ENCODE data around the gene SCYL1.

Gene SCYL1

DNA sequence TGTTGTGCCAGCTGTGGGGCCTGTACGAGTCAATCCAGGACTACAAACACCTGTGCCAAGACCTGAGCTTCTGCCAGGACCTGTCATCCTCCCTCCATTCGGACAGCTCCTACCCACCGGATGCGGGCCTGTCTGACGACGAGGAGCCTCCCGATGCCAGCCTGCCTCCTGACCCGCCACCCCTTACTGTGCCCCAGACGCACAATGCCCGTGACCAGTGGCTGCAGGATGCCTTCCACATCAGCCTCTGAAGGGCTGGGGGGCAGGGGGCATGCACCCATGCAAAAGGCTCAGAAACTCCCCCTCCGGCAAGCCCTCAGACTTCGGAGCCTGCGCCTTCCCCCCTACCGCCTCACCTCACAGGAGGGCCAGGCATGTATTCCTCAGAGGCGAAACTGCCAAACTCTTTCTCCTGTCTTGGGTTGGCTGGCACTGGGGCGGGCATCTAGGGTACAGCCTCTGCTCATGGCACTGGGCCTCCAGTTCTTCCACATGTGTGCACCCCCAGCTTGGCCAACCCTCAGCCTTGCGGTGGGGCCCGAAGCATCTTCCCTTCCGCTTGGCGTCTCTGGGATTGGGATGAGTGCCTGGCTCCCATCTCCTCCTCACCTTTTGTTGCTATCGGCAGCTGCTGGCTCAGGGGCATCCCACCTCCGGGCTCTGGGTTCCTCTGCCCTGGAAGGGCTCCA lies 48.7 kb downstream of the SCYL1 start:
- no peak for DNase-seq
- peaks cover 40% of the 10 kb centered on the region for H4K20me1 ChIP-seq (ENCODE audit: insufficient read depth, low read length)

DNA sequence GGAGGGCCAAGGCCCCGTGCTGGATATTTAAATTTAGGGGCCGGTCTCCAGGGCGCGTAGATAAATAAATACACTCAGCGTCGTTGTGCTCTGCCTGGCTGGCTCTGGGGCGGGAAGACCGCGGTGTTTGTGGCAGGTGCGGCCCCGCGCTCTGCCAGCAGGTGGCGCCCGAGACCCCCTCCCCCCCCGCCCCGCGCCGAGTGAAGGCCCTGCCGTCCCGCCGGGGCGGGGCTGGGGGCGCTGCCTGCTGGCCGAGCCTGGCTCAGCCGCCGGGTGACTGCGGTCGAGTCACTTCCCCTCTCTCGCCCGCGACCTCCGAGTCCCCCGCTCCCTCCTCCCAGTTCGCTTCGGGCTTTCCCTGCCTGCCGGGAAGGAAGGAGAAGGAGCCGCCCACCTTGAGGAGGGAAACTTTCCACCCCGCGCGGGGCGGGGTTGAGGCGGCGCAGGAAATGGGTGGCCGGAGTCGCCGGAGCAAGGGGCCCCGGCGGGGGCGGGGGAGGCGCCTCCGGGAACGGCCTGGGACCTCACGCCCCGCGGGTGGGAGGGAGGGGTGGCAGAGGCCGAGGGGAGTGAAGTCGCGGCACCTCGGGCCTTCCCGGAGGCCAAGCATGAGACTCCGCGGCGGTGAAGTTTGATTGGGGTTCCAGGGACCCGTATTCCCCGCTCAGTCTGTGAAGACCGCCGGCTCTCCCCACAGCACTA lies 49.4 kb downstream of the SCYL1 start:
- no peak overlapping the region for H2AFZ ChIP-seq (ENCODE audit: low read depth, low read length)
- peak overlapping the region; percentile 6 to 84; a peak in 3 of 4 replicates for H3K4me3 ChIP-seq (ENCODE audit: low read depth in 1 of 2, low read length in 2 of 2)
- DNase-seq (peak; percentile 94), ATAC-seq (ENCODE audit: insufficient read depth, low read depth) (peak; percentile 60)
- no peaks in the 10 kb centered on the region for H3K27me3 ChIP-seq (ENCODE audit: insufficient read depth, low read length, poor library complexity)
- peaks cover 60% of the 10 kb centered on the region for H3K79me2 ChIP-seq (ENCODE audit: insufficient read depth, low read length)
- peak overlapping the region; percentile 87 for H3K27ac ChIP-seq (ENCODE audit: low read length)
- no peaks in the 10 kb centered on the region for H3K9me3 ChIP-seq (ENCODE audit: insufficient read depth, low read length, severe bottlenecking)
- TF ChIP-seq, protein P1, sequence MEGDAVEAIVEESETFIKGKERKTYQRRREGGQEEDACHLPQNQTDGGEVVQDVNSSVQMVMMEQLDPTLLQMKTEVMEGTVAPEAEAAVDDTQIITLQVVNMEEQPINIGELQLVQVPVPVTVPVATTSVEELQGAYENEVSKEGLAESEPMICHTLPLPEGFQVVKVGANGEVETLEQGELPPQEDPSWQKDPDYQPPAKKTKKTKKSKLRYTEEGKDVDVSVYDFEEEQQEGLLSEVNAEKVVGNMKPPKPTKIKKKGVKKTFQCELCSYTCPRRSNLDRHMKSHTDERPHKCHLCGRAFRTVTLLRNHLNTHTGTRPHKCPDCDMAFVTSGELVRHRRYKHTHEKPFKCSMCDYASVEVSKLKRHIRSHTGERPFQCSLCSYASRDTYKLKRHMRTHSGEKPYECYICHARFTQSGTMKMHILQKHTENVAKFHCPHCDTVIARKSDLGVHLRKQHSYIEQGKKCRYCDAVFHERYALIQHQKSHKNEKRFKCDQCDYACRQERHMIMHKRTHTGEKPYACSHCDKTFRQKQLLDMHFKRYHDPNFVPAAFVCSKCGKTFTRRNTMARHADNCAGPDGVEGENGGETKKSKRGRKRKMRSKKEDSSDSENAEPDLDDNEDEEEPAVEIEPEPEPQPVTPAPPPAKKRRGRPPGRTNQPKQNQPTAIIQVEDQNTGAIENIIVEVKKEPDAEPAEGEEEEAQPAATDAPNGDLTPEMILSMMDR (IDR thresholded peaks at IDR 0.05; ENCODE audit: borderline replicate concordance, extremely low read depth, low read length, poor library complexity, severe bottlenecking) = peak; percentile 81
- TF ChIP-seq EZH2 (IDR thresholded peaks at IDR 0.05; ENCODE audit: borderline replicate concordance, low read depth, low read length, severe bottlenecking) = no peak
- peaks cover 44% of the 10 kb centered on the region for H4K20me1 ChIP-seq (ENCODE audit: insufficient read depth, low read length)
- peak overlapping the region; percentile 98 for H3K4me2 ChIP-seq (ENCODE audit: insufficient read depth, low read length)
- peak overlapping the region; percentile 92 for H3K9ac ChIP-seq (ENCODE audit: low read depth, low read length)
- peaks cover 69% of the 10 kb centered on the region for H3K4me1 ChIP-seq (ENCODE audit: insufficient read depth, low read length)
- H3K36me3 ChIP-seq (ENCODE audit: insufficient read depth, low read length) = peaks cover 22% of the 10 kb centered on the region

More for the DNA sequence above, 48.7 kb downstream of the SCYL1 start:
- peak overlapping the region; percentile 38 to 84; a peak in 3 of 4 replicates for H3K4me3 ChIP-seq (ENCODE audit: low read depth in 1 of 2, low read length in 2 of 2)
- H3K9me3 ChIP-seq (ENCODE audit: insufficient read depth, low read length, severe bottlenecking) = no peaks in the 10 kb centered on the region
- H3K27me3 ChIP-seq (ENCODE audit: insufficient read depth, low read length, poor library complexity) = no peaks in the 10 kb centered on the region
- peak overlapping the region; percentile 54 for H3K27ac ChIP-seq (ENCODE audit: low read length)
- peaks cover 67% of the 10 kb centered on the region for H3K79me2 ChIP-seq (ENCODE audit: insufficient read depth, low read length)
- H3K4me1 ChIP-seq (ENCODE audit: insufficient read depth, low read length) = peaks cover 76% of the 10 kb centered on the region
- no peak overlapping the region for H2AFZ ChIP-seq (ENCODE audit: low read depth, low read length)
- peaks cover 19% of the 10 kb centered on the region; the same call in 1 of the 2 replicates for H3K36me3 ChIP-seq (ENCODE audit: insufficient read depth, low read length)
- TF ChIP-seq, protein P1 (IDR thresholded peaks at IDR 0.05; ENCODE audit: borderline replicate concordance, extremely low read depth, low read length, poor library complexity, severe bottlenecking) = no peak
- no peak for TF ChIP-seq EZH2 (IDR thresholded peaks at IDR 0.05; ENCODE audit: borderline replicate concordance, low read depth, low read length, severe bottlenecking)
- peak overlapping the region; percentile 92 for H3K9ac ChIP-seq (ENCODE audit: low read depth, low read length)
- peak overlapping the region; percentile 98 for H3K4me2 ChIP-seq (ENCODE audit: insufficient read depth, low read length)
- no peak for ATAC-seq (ENCODE audit: insufficient read depth, low read depth)

DNA sequence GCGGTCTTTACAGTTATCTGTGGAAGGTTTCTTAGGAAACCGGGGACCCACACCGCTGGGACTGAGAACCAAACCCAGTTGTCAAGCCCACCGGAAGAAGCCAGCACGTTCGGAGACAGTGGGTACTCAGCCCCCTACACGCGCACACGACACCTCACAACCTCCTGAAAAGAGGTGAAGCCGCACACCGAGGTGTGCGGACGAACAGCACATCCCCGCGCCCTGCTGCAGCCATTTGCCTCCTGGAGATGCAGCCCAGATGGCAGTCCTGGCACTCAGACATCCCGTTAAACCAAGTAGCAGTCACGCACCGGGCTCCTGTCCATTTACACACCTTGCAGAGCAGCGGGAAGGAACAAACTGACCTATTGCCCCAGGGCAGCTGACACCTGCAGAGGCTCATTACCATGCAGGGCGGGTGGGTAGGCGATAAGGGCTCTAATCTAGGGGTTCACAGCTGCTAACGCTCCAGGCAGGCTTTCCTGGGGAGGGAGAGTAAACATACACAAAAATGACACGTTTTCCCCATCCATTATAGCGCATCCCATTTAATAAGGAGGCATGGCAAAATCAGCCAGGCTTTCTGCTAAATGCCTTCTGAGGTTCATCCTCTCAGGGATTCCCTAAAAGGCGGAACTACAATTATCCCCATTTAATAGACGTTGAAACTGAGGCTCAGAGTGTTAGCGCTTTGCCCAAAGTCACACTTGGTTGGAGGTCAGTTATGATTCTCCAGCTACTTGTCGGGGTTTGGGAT lies 50.1 kb downstream of the SCYL1 start:
- TF ChIP-seq EZH2 (IDR thresholded peaks at IDR 0.05; ENCODE audit: borderline replicate concordance, low read depth, low read length, severe bottlenecking) = no peak
- TF ChIP-seq, protein P1 (IDR thresholded peaks at IDR 0.05; ENCODE audit: borderline replicate concordance, extremely low read depth, low read length, poor library complexity, severe bottlenecking) = no peak
- no peaks in the 10 kb centered on the region for H3K27me3 ChIP-seq (ENCODE audit: insufficient read depth, low read length, poor library complexity)
- H3K4me3 ChIP-seq (ENCODE audit: low read depth in 1 of 2, low read length in 2 of 2) = peak overlapping the region; percentile 13 to 84; a peak in 3 of 4 replicates
- no peaks in the 10 kb centered on the region for H3K9me3 ChIP-seq (ENCODE audit: insufficient read depth, low read length, severe bottlenecking)
- H4K20me1 ChIP-seq (ENCODE audit: insufficient read depth, low read length) = peaks cover 44% of the 10 kb centered on the region
- H2AFZ ChIP-seq (ENCODE audit: low read depth, low read length) = no peak overlapping the region
- DNase-seq (no peak), ATAC-seq (ENCODE audit: insufficient read depth, low read depth) (no peak)
- peak overlapping the region; percentile 87 for H3K27ac ChIP-seq (ENCODE audit: low read length)
- peak overlapping the region; percentile 92 for H3K9ac ChIP-seq (ENCODE audit: low read depth, low read length)
- H3K4me2 ChIP-seq (ENCODE audit: insufficient read depth, low read length) = peak overlapping the region; percentile 98
- peaks cover 53% of the 10 kb centered on the region for H3K79me2 ChIP-seq (ENCODE audit: insufficient read depth, low read length)
- peaks cover 30% of the 10 kb centered on the region for H3K36me3 ChIP-seq (ENCODE audit: insufficient read depth, low read length)
- peaks cover 67% of the 10 kb centered on the region for H3K4me1 ChIP-seq (ENCODE audit: insufficient read depth, low read length)
